Measurements from ENCODE around the gene HRH1. TPM values are rescaled to one million over a fixed set of nuclear protein-coding genes. Genes with fewer than 3 reads are reported as not detected.

Gene HRH1
- total RNA-seq, 1 donor from 2014 or later: not detected

- ATAC-seq (ENCODE audit: low read depth) (no peak), DNase-seq (no peak)
- Mint-ChIP-seq H3K4me3 (no peak overlapping the region), H3K27me3 (no peaks in the 10 kb centered on the region), H3K4me1 (peaks cover 26% of the 10 kb centered on the region), H3K9me3 (no peaks in the 10 kb centered on the region), H3K27ac (no peak overlapping the region), H3K36me3 (ENCODE audit: low read depth) (no peaks in the 10 kb centered on the region)
- ChIA-PET POLR2A (no interaction called here), CTCF (no interaction called here)
- TF ChIP-seq CTCF (IDR thresholded peaks at IDR 0.05): no peak
- intact Hi-C loops (cut with micrococcal nuclease): loop anchor here (5.0 kb wide), 1 partner anchor 142 kb away; no protein-coding TSS in a partner anchor
Measured at GRCh38 chr3:11144996-11145395, 9.3 kb upstream of the HRH1 start.

- Mint-ChIP-seq H3K9me3 (no peaks in the 10 kb centered on the region), H3K4me1 (peaks cover 17% of the 10 kb centered on the region), H3K4me3 (no peak overlapping the region), H3K27ac (no peak overlapping the region), H3K27me3 (no peaks in the 10 kb centered on the region), H3K36me3 (ENCODE audit: low read depth) (no peaks in the 10 kb centered on the region)
- ATAC-seq (ENCODE audit: low read depth) (no peak), DNase-seq (no peak)
- CTCF ChIA-PET: no interaction called here
- TF ChIP-seq CTCF (IDR thresholded peaks at IDR 0.05): no peak
- intact Hi-C loops (cut with micrococcal nuclease): no loop called here
- POLR2A ChIA-PET: no interaction called here
Measured at GRCh38 chr3:11145888-11146287, 8.4 kb upstream of the HRH1 start.

- ATAC-seq (ENCODE audit: low read depth): no peak
- peaks cover 12% of the 10 kb centered on the region for H3K4me1 Mint-ChIP-seq
- no peak for TF ChIP-seq CTCF (IDR thresholded peaks at IDR 0.05)
- ChIA-PET CTCF (no interaction called here), POLR2A (no interaction called here)
- H3K36me3 Mint-ChIP-seq (ENCODE audit: low read depth): no peaks in the 10 kb centered on the region
- H3K4me3 Mint-ChIP-seq: no peak overlapping the region
- intact Hi-C loops (cut with micrococcal nuclease): no loop called here
- H3K27me3 Mint-ChIP-seq: no peaks in the 10 kb centered on the region
- no peak overlapping the region for H3K27ac Mint-ChIP-seq
- no peaks in the 10 kb centered on the region for H3K9me3 Mint-ChIP-seq
- no peak for DNase-seq
Measured at GRCh38 chr3:11146773-11147660, 7.3 kb upstream of the HRH1 start.

GRCh38 chr3:11150256-11150655, 4.0 kb upstream of the HRH1 start:
- Mint-ChIP-seq H3K27me3 (peaks cover 21% of the 10 kb centered on the region), H3K4me3 (no peak overlapping the region), H3K4me1 (peaks cover 12% of the 10 kb centered on the region), H3K27ac (no peak overlapping the region), H3K9me3 (no peaks in the 10 kb centered on the region), H3K36me3 (ENCODE audit: low read depth) (no peaks in the 10 kb centered on the region)
- ATAC-seq (ENCODE audit: low read depth) (no peak), DNase-seq (no peak)
- CTCF ChIA-PET: no interaction called here
- POLR2A ChIA-PET: no interaction called here
- TF ChIP-seq CTCF (IDR thresholded peaks at IDR 0.05): no peak
- intact Hi-C loops (cut with micrococcal nuclease): loop anchor here (10.0 kb wide), 1 partner anchor 85 kb away; no protein-coding TSS in a partner anchor

- DNase-seq: no peak
- ATAC-seq (ENCODE audit: low read depth): no peak
Measured at GRCh38 chr3:11152301-11152700, 2.0 kb upstream of the HRH1 start.

More at GRCh38 chr3:11152301-11152700, 2.0 kb upstream of the HRH1 start:
- POLR2A ChIA-PET: no interaction called here
- Mint-ChIP-seq H3K27me3 (peaks cover 40% of the 10 kb centered on the region), H3K4me1 (peaks cover 17% of the 10 kb centered on the region), H3K27ac (no peak overlapping the region), H3K4me3 (no peak overlapping the region), H3K9me3 (no peaks in the 10 kb centered on the region), H3K36me3 (ENCODE audit: low read depth) (no peaks in the 10 kb centered on the region)
- CTCF ChIA-PET: no interaction called here
- TF ChIP-seq CTCF (IDR thresholded peaks at IDR 0.05): no peak
- intact Hi-C loops (cut with micrococcal nuclease): loop anchor here (10.0 kb wide), 1 partner anchor 88 kb away; no protein-coding TSS in a partner anchor
